CD14-positive monocyte (primary cell): ENCODE measurements around the gene TMEM80. TPM values are rescaled to one million over a fixed set of nuclear protein-coding genes. Genes with fewer than 3 reads are reported as not detected.

Experiments
- DNase-seq, 3 donors: peaks; one replicate each; pipeline ENCODE4 v3.0.0-alpha.2; 2011 to 2022
- H2AFZ ChIP-seq: 2 replicates; pipeline ENCODE4 v1.6.0; 2012; ENCODE audit warnings: mild to moderate bottlenecking, low read depth, low read length, inconsistent platforms; ENCODE audit not compliant: insufficient read depth, poor library complexity, severe bottlenecking
- H3K27ac ChIP-seq, 2 donors: 1 replicate in 1 of 2; 2 replicates in 1 of 2; pipeline ENCODE4 v1.5.1; 2012 to 2013; ENCODE audit warnings: low read length in 2 of 2, control low read depth in 1 of 2, inconsistent platforms in 1 of 2, low read depth in 1 of 2, mild to moderate bottlenecking in 1 of 2
- H3K27me3 ChIP-seq, 2 donors: one replicate each; pipeline versions ENCODE4 v1.6.0 to v1.6.1; 2011 to 2013; ENCODE audit warnings: low read length in 2 of 2; ENCODE audit not compliant: control insufficient read depth in 2 of 2, insufficient read depth in 2 of 2
- H3K36me3 ChIP-seq, 2 donors: replicated peaks in 1 of 2; 1 replicate in 1 of 2; 2 replicates in 1 of 2; pipeline versions ENCODE4 v1.5.1 to v1.6.1; 2012 to 2013; ENCODE audit warnings: low read length in 2 of 2, control low read depth in 1 of 2, inconsistent platforms in 1 of 2, mild to moderate bottlenecking in 1 of 2; ENCODE audit not compliant: insufficient read depth in 2 of 2, control insufficient read depth in 1 of 2
- H3K4me1 ChIP-seq, 2 donors: 1 replicate in 1 of 2; 2 replicates in 1 of 2; pipeline versions ENCODE4 v1.5.1 to v1.6.1; 2012 to 2013; ENCODE audit warnings: low read length in 2 of 2, control low read depth in 1 of 2, inconsistent platforms in 1 of 2, mild to moderate bottlenecking in 1 of 2, moderate library complexity in 1 of 2; ENCODE audit not compliant: insufficient read depth in 2 of 2, control insufficient read depth in 1 of 2
- H3K4me2 ChIP-seq: replicated peaks from 2 replicates; pipeline ENCODE3; 2012; ENCODE audit warnings: low read length, moderate library complexity, mild to moderate bottlenecking; ENCODE audit not compliant: poor library complexity, severe bottlenecking; ENCODE audit errors: extremely low read depth
- H3K4me3 ChIP-seq, 3 experiments: fragments of 200-600 bp in 1 of 3; sonication (generic) in 1 of 3; replicated peaks in 1 of 3; 1 replicate in 2 of 3; 2 replicates in 1 of 3; pipeline ENCODE4 v1.5.1; 2011 to 2013; ENCODE audit warnings: low read length in 3 of 3, mild to moderate bottlenecking in 3 of 3, control low read depth in 2 of 3, low read depth in 2 of 3, inconsistent platforms in 1 of 3, moderate library complexity in 1 of 3
- H3K79me2 ChIP-seq: 2 replicates; pipeline ENCODE4 v1.6.0; 2012; ENCODE audit warnings: mild to moderate bottlenecking, control low read depth, inconsistent platforms, low read length, moderate library complexity; ENCODE audit not compliant: insufficient read depth
- H3K9ac ChIP-seq: 2 replicates; pipeline ENCODE4 v1.6.0; 2017; ENCODE audit warnings: low read length, mild to moderate bottlenecking; ENCODE audit not compliant: insufficient read depth, poor library complexity, severe bottlenecking
- H3K9me3 ChIP-seq, 2 donors: replicated peaks in 1 of 2; 1 replicate in 1 of 2; 2 replicates in 1 of 2; pipeline versions ENCODE4 v1.5.1 to v1.6.1; 2012 to 2013; ENCODE audit warnings: low read length in 2 of 2, control low read depth in 1 of 2; ENCODE audit not compliant: control insufficient read depth in 1 of 2, insufficient read depth in 1 of 2
- H4K20me1 ChIP-seq: 2 replicates; pipeline ENCODE4 v1.6.0; 2012; ENCODE audit warnings: mild to moderate bottlenecking, low read length, control low read depth, moderate library complexity; ENCODE audit not compliant: insufficient read depth
- H3K27ac Mint-ChIP-seq, 7 donors: one replicate each; pipeline ENCODE4 v1.8.0; 2020; ENCODE audit warnings: mild to moderate bottlenecking in 7 of 7, mixed read lengths in 7 of 7, moderate library complexity in 6 of 7, inconsistent platforms in 2 of 7
- H3K27me3 Mint-ChIP-seq, 3 donors: one replicate each; pipeline ENCODE4 v1.8.0; 2021 to 2022; ENCODE audit warnings: low read depth in 3 of 3, mild to moderate bottlenecking in 3 of 3, mixed read lengths in 3 of 3, moderate library complexity in 3 of 3, inconsistent platforms in 1 of 3
- H3K36me3 Mint-ChIP-seq, 2 donors: one replicate each; pipeline ENCODE4 v1.8.0; 2020; ENCODE audit warnings: mixed read lengths in 2 of 2, inconsistent platforms in 1 of 2, mild to moderate bottlenecking in 1 of 2
- H3K4me1 Mint-ChIP-seq: one replicate; pipeline ENCODE4 v1.8.0; 2020; ENCODE audit warnings: mild to moderate bottlenecking, mixed read lengths
- H3K4me3 Mint-ChIP-seq, 2 donors: one replicate each; pipeline ENCODE4 v1.8.0; 2020; ENCODE audit warnings: mild to moderate bottlenecking in 2 of 2, mixed read lengths in 2 of 2, moderate library complexity in 1 of 2
- H3K9me3 Mint-ChIP-seq, 7 donors: one replicate each; pipeline ENCODE4 v1.8.0; 2020 to 2022; ENCODE audit warnings: mixed read lengths in 7 of 7, mild to moderate bottlenecking in 6 of 7, moderate library complexity in 6 of 7, inconsistent platforms in 2 of 7
- CTCF ChIP-seq: fragments of 200-600 bp; IDR thresholded peaks from one replicate; pipeline ENCODE4 v1.8.0; 2022; ENCODE audit warnings: antibody characterized with exemption, mild to moderate bottlenecking
- WGBS: methylation state at CpG from one replicate; pipeline ENCODE4 v1.1.5; 2013; ENCODE audit warnings: missing lambda C conversion rate; ENCODE audit not compliant: insufficient coverage; 5-methylcytosine and 5-hydroxymethylcytosine counted together
- intact Hi-C, 2 donors: fragments of 100-400 bp; cut with micrococcal nuclease; formaldehyde crosslinking; loops; one replicate each; pipeline versions ENCODE4 v1.15.0 to v1.15.1; 2023
- polyA plus RNA-seq, 3 donors: library from polyadenylated mRNA; depleted of rRNA in 1 of 3; unstranded in 2 of 3; stranded (reverse) in 1 of 3; fragments of 300-500 nt in 2 of 3; fragments of >200 nt in 1 of 3; fragmentation: Illumina TruSeq in 2 of 3; gene quantifications; 1 replicate in 2 of 3; 2 replicates in 1 of 3; pipeline ENCODE4 v1.2.3, GENCODE V29; 2012 to 2021

TMEM80 gene
- polyA plus RNA-seq, 3 donors = 31.6 to 69.4 (median 37.3) TPM

DNA sequence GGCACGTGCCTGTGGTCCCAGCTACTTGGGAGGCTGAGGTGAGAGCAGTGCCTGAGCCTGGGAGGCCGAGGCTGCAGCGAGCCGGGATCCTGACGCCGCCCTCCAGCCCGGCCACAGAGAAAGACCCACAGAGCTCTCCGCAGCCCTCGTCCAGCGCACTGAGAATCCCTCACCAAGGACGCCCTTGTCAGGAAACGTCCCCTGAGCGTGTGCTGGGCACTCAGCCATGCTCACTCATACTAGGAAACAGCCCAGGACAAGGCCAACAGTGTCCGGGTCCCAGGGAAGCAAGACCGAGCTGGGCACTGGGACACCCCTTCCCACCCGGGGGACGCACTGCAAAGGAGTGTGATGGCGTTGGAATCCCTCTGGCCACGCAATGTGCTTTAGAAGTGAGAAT lies 15.1 kb upstream of the TMEM80 start:
- peaks cover 61 to 92% of the 10 kb centered on the region in 2 donors for H3K36me3 ChIP-seq
- H3K27ac Mint-ChIP-seq = no peak overlapping the region
- intact Hi-C loops = no loop called here
- no peaks in the 10 kb centered on the region for H3K9me3 ChIP-seq
- no peaks in the 10 kb centered on the region for H3K4me1 ChIP-seq
- H3K4me2 ChIP-seq = no peak overlapping the region
- WGBS = 95% methylated on average over 19 of the region's 19 CpGs
- H3K4me1 Mint-ChIP-seq = no peaks in the 10 kb centered on the region
- no peak overlapping the region for H3K9ac ChIP-seq
- no peak overlapping the region for H3K4me3 ChIP-seq
- H3K4me3 Mint-ChIP-seq = no peak overlapping the region
- H3K27ac ChIP-seq = no peak overlapping the region
- H4K20me1 ChIP-seq = no peaks in the 10 kb centered on the region
- H3K36me3 Mint-ChIP-seq = peaks cover 72 to 98% of the 10 kb centered on the region in 2 donors
- no peaks in the 10 kb centered on the region for H3K27me3 Mint-ChIP-seq
- no peaks in the 10 kb centered on the region for H3K79me2 ChIP-seq
- TF ChIP-seq CTCF = no peak
- no peak for DNase-seq
- H3K27me3 ChIP-seq = no peaks in the 10 kb centered on the region
- H3K9me3 Mint-ChIP-seq = peaks cover 0 to 6% (median 0%) of the 10 kb centered on the region in 7 donors
- no peak overlapping the region for H2AFZ ChIP-seq

DNA sequence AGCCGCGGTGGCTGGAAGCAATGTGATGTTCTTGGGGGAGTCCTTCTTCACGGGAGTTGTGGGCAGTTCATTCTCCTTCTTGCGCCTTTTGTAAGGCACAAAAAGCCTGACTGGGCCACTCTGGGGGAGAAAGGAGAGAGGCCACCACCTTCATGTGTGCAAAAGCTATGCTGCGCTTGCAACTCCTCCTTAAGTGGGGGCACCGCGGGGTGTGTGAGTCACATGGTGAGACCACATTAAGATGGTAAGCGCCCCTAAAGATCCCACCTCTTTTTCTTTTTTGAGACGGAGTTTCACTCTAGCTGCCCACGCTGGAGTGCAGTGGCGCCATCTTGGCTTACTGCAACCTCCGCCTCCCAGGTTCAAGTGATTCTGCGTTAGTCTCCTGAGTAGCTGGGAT lies 14.6 kb upstream of the TMEM80 start:
- H3K27ac ChIP-seq = no peak overlapping the region
- peak overlapping the region in 1 of 7 donors; percentile 58 for H3K27ac Mint-ChIP-seq
- peaks cover 0 to 6% (median 0%) of the 10 kb centered on the region in 7 donors for H3K9me3 Mint-ChIP-seq

More for the DNA sequence above, 14.6 kb upstream of the TMEM80 start:
- no peak overlapping the region for H3K9ac ChIP-seq
- no peak overlapping the region for H3K4me2 ChIP-seq
- Mint-ChIP-seq H3K27me3 (no peaks in the 10 kb centered on the region), H3K36me3 (peaks cover 72 to 98% of the 10 kb centered on the region in 2 donors), H3K4me3 (no peak overlapping the region), H3K4me1 (no peaks in the 10 kb centered on the region)
- no peaks in the 10 kb centered on the region for H3K79me2 ChIP-seq
- no peaks in the 10 kb centered on the region for H3K4me1 ChIP-seq
- no peak overlapping the region for H2AFZ ChIP-seq
- no peaks in the 10 kb centered on the region for H3K27me3 ChIP-seq
- DNase-seq = no peak
- H3K4me3 ChIP-seq = no peak overlapping the region
- H3K9me3 ChIP-seq = no peaks in the 10 kb centered on the region
- H4K20me1 ChIP-seq = no peaks in the 10 kb centered on the region
- H3K36me3 ChIP-seq = peaks cover 64 to 94% of the 10 kb centered on the region in 2 donors
- TF ChIP-seq CTCF = no peak
- intact Hi-C loops = no loop called here
- WGBS = 98% methylated on average over 7 of the region's 13 CpGs
